Omental fat pad (tissue), 4 donors: Measurements from ENCODE around the gene ASAP2. TPM values are rescaled to one million over a fixed set of nuclear protein-coding genes. Genes with fewer than 3 reads are reported as not detected.

Experiments used
- ATAC-seq: fragments of 150-250 bp; one replicate; pipeline ENCODE4 v1.9.1; 2016; ENCODE audit warnings: mild to moderate bottlenecking, moderate library complexity; ENCODE audit not compliant: low FRiP score
- DNase-seq: peaks from one replicate; pipeline ENCODE4 v3.0.0-alpha.2; 2019; ENCODE audit warnings: low spot score
- CTCF ChIP-seq, 3 donors: fragments of 450-650 bp; IDR thresholded peaks; one replicate each; pipeline ENCODE4 v1.5.1; 2016 to 2017; ENCODE audit warnings: antibody characterized with exemption in 3 of 3, mild to moderate bottlenecking in 3 of 3, moderate library complexity in 2 of 3
- total RNA-seq, 4 donors: library from RNA; depleted of rRNA; stranded (reverse); fragments of >200 nt; gene quantifications; one replicate each; pipeline ENCODE4 v1.1.0, GENCODE V29; 2016

The ASAP2 gene
- total RNA-seq, 4 donors from 2014 or later = 16.8 to 57.4 (median 22.8) TPM

GRCh38 chr2:9199716-9200632 lies 6.6 kb upstream of the ASAP2 start:
- no peak for ATAC-seq
- no peak for DNase-seq
- TF ChIP-seq CTCF (IDR thresholded peaks at IDR 0.05) = no peak

- DNase-seq (no peak), ATAC-seq (no peak)
- TF ChIP-seq CTCF (IDR thresholded peaks at IDR 0.05) = no peak
Measured at GRCh38 chr2:9200633-9201015, 6.0 kb upstream of the ASAP2 start.

- no peak for ATAC-seq
- DNase-seq = no peak
- TF ChIP-seq CTCF (IDR thresholded peaks at IDR 0.05) = no peak
Measured at GRCh38 chr2:9201185-9201891, 5.3 kb upstream of the ASAP2 start.

- no peak for DNase-seq
- no peak for TF ChIP-seq CTCF (IDR thresholded peaks at IDR 0.05)
- ATAC-seq = no peak
Measured at GRCh38 chr2:9203006-9203405, 3.6 kb upstream of the ASAP2 start.

- no peak for DNase-seq
- ATAC-seq = no peak
- TF ChIP-seq CTCF (IDR thresholded peaks at IDR 0.05) = no peak
Measured at GRCh38 chr2:9203876-9204275, 2.7 kb upstream of the ASAP2 start.

- ATAC-seq = no peak
Measured at GRCh38 chr2:9204939-9205338, 1.7 kb upstream of the ASAP2 start.

More at GRCh38 chr2:9204939-9205338, 1.7 kb upstream of the ASAP2 start:
- TF ChIP-seq CTCF (IDR thresholded peaks at IDR 0.05) = no peak
- DNase-seq = no peak
